Vagina (tissue), 2 donors: ENCODE data around the gene SSBP2. TPM values are rescaled to one million over a fixed set of nuclear protein-coding genes. Genes with fewer than 3 reads are reported as not detected.

Experiments used
- DNase-seq, 2 donors: peaks; one replicate each; pipeline ENCODE4 v3.0.0-alpha.2; 2017; ENCODE audit errors: extremely low spot score in 2 of 2
- H3K27ac ChIP-seq: fragments of 200-600 bp; sonication (generic); one replicate; pipeline ENCODE4 v1.5.1; 2019
- H3K27me3 ChIP-seq: fragments of 200-600 bp; sonication (generic); one replicate; pipeline ENCODE4 v1.5.1; 2019
- H3K36me3 ChIP-seq, 2 donors: fragments of 200-600 bp; sonication (generic); one replicate each; pipeline ENCODE4 v1.5.1; 2017 to 2019
- H3K4me1 ChIP-seq: fragments of 200-600 bp; sonication (generic); one replicate; pipeline ENCODE4 v1.5.1; 2019
- H3K4me3 ChIP-seq, 2 donors: fragments of 200-600 bp; sonication (generic); 1 replicate in 1 of 2; 2 replicates in 1 of 2; pipeline ENCODE4 v1.5.1; 2016 to 2019
- H3K9me3 ChIP-seq: fragments of 200-600 bp; sonication (generic); one replicate; pipeline ENCODE4 v1.5.1; 2019
- CTCF ChIP-seq, 3 experiments: fragments of 450-650 bp in 2 of 3; fragments of 200-600 bp in 1 of 3; sonication (generic) in 1 of 3; IDR thresholded peaks; one replicate each; pipeline ENCODE4 v1.5.1; 2017 to 2019; ENCODE audit warnings: antibody characterized with exemption in 3 of 3, mild to moderate bottlenecking in 2 of 3, moderate library complexity in 2 of 3
- POLR2A ChIP-seq, 2 donors: fragments of 450-650 bp; IDR thresholded peaks; one replicate each; pipeline ENCODE4 v1.6.1; 2017; ENCODE audit warnings: antibody characterized with exemption in 2 of 2, mild to moderate bottlenecking in 2 of 2, moderate library complexity in 2 of 2
- POLR2AphosphoS5 ChIP-seq, 2 donors: sonication (generic); formaldehyde crosslinking; IDR thresholded peaks; one replicate each; pipeline ENCODE4 v1.9.0; 2017; ENCODE audit warnings: antibody characterized with exemption in 2 of 2, mild to moderate bottlenecking in 2 of 2, low read depth in 1 of 2; ENCODE audit not compliant: insufficient read depth in 1 of 2
- intact Hi-C: fragments of 100-400 bp; cut with DNase I; formaldehyde crosslinking; loops from one replicate; pipeline ENCODE4 v1.15.1; 2023
- total RNA-seq: library from RNA; depleted of rRNA; stranded (reverse); fragments of >200 nt; gene quantifications from one replicate; pipeline ENCODE4 v1.2.3, GENCODE V29; 2016

Gene SSBP2
- total RNA-seq, 1 donor from 2014 or later: 66.3 TPM

GRCh38 chr5:81646469-81646995 is 104.4 kb downstream of the SSBP2 start:
- no peak overlapping the region for H3K4me3 ChIP-seq
- intact Hi-C loops: no loop called here
- no peaks in the 10 kb centered on the region for H3K9me3 ChIP-seq
- DNase-seq: no peak
- TF ChIP-seq POLR2AphosphoS5 (IDR thresholded peaks at IDR 0.05; ENCODE audit: insufficient read depth in 1 of 2, low read depth in 1 of 2) (no peak), POLR2A (IDR thresholded peaks at IDR 0.05) (no peak), CTCF (IDR thresholded peaks at IDR 0.05) (no peak)
- H3K27ac ChIP-seq: no peak overlapping the region
- no peaks in the 10 kb centered on the region for H3K36me3 ChIP-seq
- H3K4me1 ChIP-seq: peaks cover 1% of the 10 kb centered on the region
- no peaks in the 10 kb centered on the region for H3K27me3 ChIP-seq

GRCh38 chr5:81642210-81642609 is 108.7 kb downstream of the SSBP2 start:
- intact Hi-C loops: no loop called here
- no peak overlapping the region for H3K27ac ChIP-seq
- H3K4me1 ChIP-seq: peaks cover 19% of the 10 kb centered on the region
- TF ChIP-seq POLR2AphosphoS5 (IDR thresholded peaks at IDR 0.05; ENCODE audit: insufficient read depth in 1 of 2, low read depth in 1 of 2): no peak
- no peak for TF ChIP-seq CTCF (IDR thresholded peaks at IDR 0.05)
- TF ChIP-seq POLR2A (IDR thresholded peaks at IDR 0.05): no peak
- no peak overlapping the region for H3K4me3 ChIP-seq
- DNase-seq: no peak
- no peaks in the 10 kb centered on the region for H3K27me3 ChIP-seq
- no peaks in the 10 kb centered on the region for H3K9me3 ChIP-seq
- H3K36me3 ChIP-seq: no peaks in the 10 kb centered on the region

- Histone ChIP-seq H3K4me3 (no peak overlapping the region), H3K9me3 (no peaks in the 10 kb centered on the region), H3K4me1 (peaks cover 19% of the 10 kb centered on the region), H3K27ac (no peak overlapping the region), H3K27me3 (no peaks in the 10 kb centered on the region), H3K36me3 (peaks cover 0 to 5% of the 10 kb centered on the region in 2 donors)
- DNase-seq: no peak
- intact Hi-C loops: no loop called here
- no peak for TF ChIP-seq CTCF (IDR thresholded peaks at IDR 0.05)
- TF ChIP-seq POLR2AphosphoS5 (IDR thresholded peaks at IDR 0.05; ENCODE audit: insufficient read depth in 1 of 2, low read depth in 1 of 2): no peak
- no peak for TF ChIP-seq POLR2A (IDR thresholded peaks at IDR 0.05)
These were observed 111.3 kb downstream of the SSBP2 start for GRCh38 chr5:81639556-81639955.

- H3K9me3 ChIP-seq: no peaks in the 10 kb centered on the region
- H3K27me3 ChIP-seq: no peaks in the 10 kb centered on the region
- intact Hi-C loops: no loop called here
- no peak overlapping the region for H3K4me3 ChIP-seq
- H3K27ac ChIP-seq: no peak overlapping the region
- peaks cover 0 to 5% of the 10 kb centered on the region in 2 donors for H3K36me3 ChIP-seq
- TF ChIP-seq CTCF (IDR thresholded peaks at IDR 0.05) (no peak), POLR2A (IDR thresholded peaks at IDR 0.05) (no peak), POLR2AphosphoS5 (IDR thresholded peaks at IDR 0.05; ENCODE audit: insufficient read depth in 1 of 2, low read depth in 1 of 2) (no peak)
- H3K4me1 ChIP-seq: peaks cover 19% of the 10 kb centered on the region
- no peak for DNase-seq
These were observed 112.4 kb downstream of the SSBP2 start for GRCh38 chr5:81638471-81638870.

GRCh38 chr5:81633891-81634290 is 117.0 kb downstream of the SSBP2 start:
- no peaks in the 10 kb centered on the region for H3K27me3 ChIP-seq
- no peak overlapping the region for H3K27ac ChIP-seq
- H3K4me3 ChIP-seq: no peak overlapping the region
- DNase-seq: no peak
- TF ChIP-seq CTCF (IDR thresholded peaks at IDR 0.05): no peak
- TF ChIP-seq POLR2A (IDR thresholded peaks at IDR 0.05): no peak
- no peak for TF ChIP-seq POLR2AphosphoS5 (IDR thresholded peaks at IDR 0.05; ENCODE audit: insufficient read depth in 1 of 2, low read depth in 1 of 2)
- no peaks in the 10 kb centered on the region for H3K9me3 ChIP-seq
- intact Hi-C loops: no loop called here
- H3K36me3 ChIP-seq: peaks cover 0 to 5% of the 10 kb centered on the region in 2 donors
- H3K4me1 ChIP-seq: peaks cover 5% of the 10 kb centered on the region
